H1 (cell line): Measurements from ENCODE around the gene DCTN1. TPM values are rescaled to one million over a fixed set of nuclear protein-coding genes. Genes with fewer than 3 reads are reported as not detected.

Experiments used
- BCL11A ChIP-seq, 2 experiments: IDR thresholded peaks; one replicate each; pipeline ENCODE4 v1.6.1; 2011; ENCODE audit warnings: low read depth in 2 of 2, low read length in 2 of 2, mild to moderate bottlenecking in 2 of 2
- CTBP2 ChIP-seq: IDR thresholded peaks from 2 replicates; pipeline ENCODE4 v1.7.0; 2011; ENCODE audit warnings: borderline replicate concordance, mild to moderate bottlenecking, moderate library complexity, mixed read lengths, low read length; ENCODE audit not compliant: insufficient read depth, insufficient read length
- HDAC2 ChIP-seq, 2 experiments: fragments of 300-600 bp in 1 of 2; sonication (generic) in 1 of 2; IDR thresholded peaks; 2 replicates each; pipeline ENCODE4 v1.6.1; 2011 to 2012; ENCODE audit warnings: low read depth in 2 of 2, low read length in 2 of 2, mild to moderate bottlenecking in 2 of 2, moderate library complexity in 2 of 2, borderline replicate concordance in 1 of 2, inconsistent platforms in 1 of 2
- MAX ChIP-seq: IDR thresholded peaks from 2 replicates; pipeline ENCODE4 v1.6.1; 2012; ENCODE audit warnings: inconsistent platforms
- PHF8 ChIP-seq: fragments of 200-600 bp; sonication (generic); conservative IDR thresholded peaks from 2 replicates; pipeline ENCODE4 v1.7.1; 2012; ENCODE audit warnings: low read depth, mild to moderate bottlenecking, inconsistent platforms, low read length, moderate library complexity
- POLR2A ChIP-seq, 2 experiments: IDR thresholded peaks; 1 replicate in 1 of 2; 2 replicates in 1 of 2; pipeline ENCODE4 v1.6.1; 2011; ENCODE audit warnings: low read depth in 2 of 2, low read length in 2 of 2, mild to moderate bottlenecking in 2 of 2; ENCODE audit errors: control extremely low read depth in 1 of 2
- SAP30 ChIP-seq: fragments of 300-600 bp; sonication (generic); IDR thresholded peaks from 2 replicates; pipeline ENCODE4 v1.7.1; 2012; ENCODE audit warnings: low read length, moderate library complexity, mild to moderate bottlenecking, inconsistent platforms; ENCODE audit not compliant: insufficient read depth, insufficient replicate concordance
- SIX5 ChIP-seq: IDR thresholded peaks from 2 replicates; pipeline ENCODE4 v1.6.1; 2011; ENCODE audit warnings: mild to moderate bottlenecking, low read depth, low read length
- SP2 ChIP-seq: IDR thresholded peaks from 2 replicates; pipeline ENCODE4 v1.6.1; 2012; ENCODE audit warnings: mild to moderate bottlenecking, low read length, inconsistent platforms
- SRF ChIP-seq: IDR thresholded peaks from 2 replicates; pipeline ENCODE4 v1.6.1; 2011; ENCODE audit warnings: mild to moderate bottlenecking, low read depth, low read length, moderate library complexity
- TCF12 ChIP-seq: IDR thresholded peaks from 2 replicates; pipeline ENCODE4 v1.6.1; 2011; ENCODE audit warnings: low read depth, mild to moderate bottlenecking, low read length
- polyA plus RNA-seq, 7 experiments: library from polyadenylated mRNA; depleted of rRNA in 3 of 7; stranded (reverse) in 5 of 7; unstranded in 2 of 7; fragments of >200 nt in 5 of 7; fragments of 200-250 nt in 2 of 7; gene quantifications; 1 replicate in 5 of 7; 2 replicates in 1 of 7; 4 replicates in 1 of 7; pipeline versions ENCODE4 v1.2.1 to v1.2.3, GENCODE V29; 2011 to 2013; ENCODE audit warnings: missing spikeins in 2 of 7, mixed read lengths in 2 of 7
- total RNA-seq: library from RNA; stranded (reverse); fragmentation: NEBNext Ultra II Directional; extraction: Animal tissue kit (Norgen Biotek cat#: 25700); gene quantifications from 2 replicates; pipeline ENCODE4 v1.2.1, GENCODE V29; 2021
- TF ChIP-seq, protein P1 (sequence below): fragments of 300-600 bp; sonication (generic); IDR thresholded peaks from 2 replicates; pipeline ENCODE4 v1.7.1; 2012; ENCODE audit warnings: low read length, moderate library complexity, mild to moderate bottlenecking, inconsistent platforms; ENCODE audit not compliant: insufficient replicate concordance

The DCTN1 gene
- total and polyA plus RNA-seq, 2 of the 8 experiments (the other 6 are each of a cell fraction or from before 2014, with no cell fraction given): 105 to 162 TPM

DNA sequence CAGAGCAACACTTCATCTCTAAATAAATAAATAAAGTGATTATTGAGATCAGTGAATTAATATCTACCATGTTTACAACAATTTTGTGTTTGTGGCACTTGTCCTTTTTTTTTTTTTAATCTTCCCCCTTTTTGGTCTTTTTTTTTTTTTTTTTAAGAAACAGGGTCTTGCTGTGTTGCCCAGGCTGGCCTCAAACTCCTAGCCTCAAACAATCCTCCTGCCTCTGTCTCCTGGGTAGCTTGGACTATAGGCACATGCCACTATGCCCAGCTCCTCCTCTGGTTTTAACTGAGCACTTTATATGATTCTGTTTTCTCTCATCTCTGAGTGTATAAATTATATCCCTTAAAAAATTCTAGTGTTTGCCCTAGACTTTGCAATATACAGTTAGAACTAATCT is 67.2 kb downstream of the DCTN1 start (continued):
- TF ChIP-seq, protein P1, sequence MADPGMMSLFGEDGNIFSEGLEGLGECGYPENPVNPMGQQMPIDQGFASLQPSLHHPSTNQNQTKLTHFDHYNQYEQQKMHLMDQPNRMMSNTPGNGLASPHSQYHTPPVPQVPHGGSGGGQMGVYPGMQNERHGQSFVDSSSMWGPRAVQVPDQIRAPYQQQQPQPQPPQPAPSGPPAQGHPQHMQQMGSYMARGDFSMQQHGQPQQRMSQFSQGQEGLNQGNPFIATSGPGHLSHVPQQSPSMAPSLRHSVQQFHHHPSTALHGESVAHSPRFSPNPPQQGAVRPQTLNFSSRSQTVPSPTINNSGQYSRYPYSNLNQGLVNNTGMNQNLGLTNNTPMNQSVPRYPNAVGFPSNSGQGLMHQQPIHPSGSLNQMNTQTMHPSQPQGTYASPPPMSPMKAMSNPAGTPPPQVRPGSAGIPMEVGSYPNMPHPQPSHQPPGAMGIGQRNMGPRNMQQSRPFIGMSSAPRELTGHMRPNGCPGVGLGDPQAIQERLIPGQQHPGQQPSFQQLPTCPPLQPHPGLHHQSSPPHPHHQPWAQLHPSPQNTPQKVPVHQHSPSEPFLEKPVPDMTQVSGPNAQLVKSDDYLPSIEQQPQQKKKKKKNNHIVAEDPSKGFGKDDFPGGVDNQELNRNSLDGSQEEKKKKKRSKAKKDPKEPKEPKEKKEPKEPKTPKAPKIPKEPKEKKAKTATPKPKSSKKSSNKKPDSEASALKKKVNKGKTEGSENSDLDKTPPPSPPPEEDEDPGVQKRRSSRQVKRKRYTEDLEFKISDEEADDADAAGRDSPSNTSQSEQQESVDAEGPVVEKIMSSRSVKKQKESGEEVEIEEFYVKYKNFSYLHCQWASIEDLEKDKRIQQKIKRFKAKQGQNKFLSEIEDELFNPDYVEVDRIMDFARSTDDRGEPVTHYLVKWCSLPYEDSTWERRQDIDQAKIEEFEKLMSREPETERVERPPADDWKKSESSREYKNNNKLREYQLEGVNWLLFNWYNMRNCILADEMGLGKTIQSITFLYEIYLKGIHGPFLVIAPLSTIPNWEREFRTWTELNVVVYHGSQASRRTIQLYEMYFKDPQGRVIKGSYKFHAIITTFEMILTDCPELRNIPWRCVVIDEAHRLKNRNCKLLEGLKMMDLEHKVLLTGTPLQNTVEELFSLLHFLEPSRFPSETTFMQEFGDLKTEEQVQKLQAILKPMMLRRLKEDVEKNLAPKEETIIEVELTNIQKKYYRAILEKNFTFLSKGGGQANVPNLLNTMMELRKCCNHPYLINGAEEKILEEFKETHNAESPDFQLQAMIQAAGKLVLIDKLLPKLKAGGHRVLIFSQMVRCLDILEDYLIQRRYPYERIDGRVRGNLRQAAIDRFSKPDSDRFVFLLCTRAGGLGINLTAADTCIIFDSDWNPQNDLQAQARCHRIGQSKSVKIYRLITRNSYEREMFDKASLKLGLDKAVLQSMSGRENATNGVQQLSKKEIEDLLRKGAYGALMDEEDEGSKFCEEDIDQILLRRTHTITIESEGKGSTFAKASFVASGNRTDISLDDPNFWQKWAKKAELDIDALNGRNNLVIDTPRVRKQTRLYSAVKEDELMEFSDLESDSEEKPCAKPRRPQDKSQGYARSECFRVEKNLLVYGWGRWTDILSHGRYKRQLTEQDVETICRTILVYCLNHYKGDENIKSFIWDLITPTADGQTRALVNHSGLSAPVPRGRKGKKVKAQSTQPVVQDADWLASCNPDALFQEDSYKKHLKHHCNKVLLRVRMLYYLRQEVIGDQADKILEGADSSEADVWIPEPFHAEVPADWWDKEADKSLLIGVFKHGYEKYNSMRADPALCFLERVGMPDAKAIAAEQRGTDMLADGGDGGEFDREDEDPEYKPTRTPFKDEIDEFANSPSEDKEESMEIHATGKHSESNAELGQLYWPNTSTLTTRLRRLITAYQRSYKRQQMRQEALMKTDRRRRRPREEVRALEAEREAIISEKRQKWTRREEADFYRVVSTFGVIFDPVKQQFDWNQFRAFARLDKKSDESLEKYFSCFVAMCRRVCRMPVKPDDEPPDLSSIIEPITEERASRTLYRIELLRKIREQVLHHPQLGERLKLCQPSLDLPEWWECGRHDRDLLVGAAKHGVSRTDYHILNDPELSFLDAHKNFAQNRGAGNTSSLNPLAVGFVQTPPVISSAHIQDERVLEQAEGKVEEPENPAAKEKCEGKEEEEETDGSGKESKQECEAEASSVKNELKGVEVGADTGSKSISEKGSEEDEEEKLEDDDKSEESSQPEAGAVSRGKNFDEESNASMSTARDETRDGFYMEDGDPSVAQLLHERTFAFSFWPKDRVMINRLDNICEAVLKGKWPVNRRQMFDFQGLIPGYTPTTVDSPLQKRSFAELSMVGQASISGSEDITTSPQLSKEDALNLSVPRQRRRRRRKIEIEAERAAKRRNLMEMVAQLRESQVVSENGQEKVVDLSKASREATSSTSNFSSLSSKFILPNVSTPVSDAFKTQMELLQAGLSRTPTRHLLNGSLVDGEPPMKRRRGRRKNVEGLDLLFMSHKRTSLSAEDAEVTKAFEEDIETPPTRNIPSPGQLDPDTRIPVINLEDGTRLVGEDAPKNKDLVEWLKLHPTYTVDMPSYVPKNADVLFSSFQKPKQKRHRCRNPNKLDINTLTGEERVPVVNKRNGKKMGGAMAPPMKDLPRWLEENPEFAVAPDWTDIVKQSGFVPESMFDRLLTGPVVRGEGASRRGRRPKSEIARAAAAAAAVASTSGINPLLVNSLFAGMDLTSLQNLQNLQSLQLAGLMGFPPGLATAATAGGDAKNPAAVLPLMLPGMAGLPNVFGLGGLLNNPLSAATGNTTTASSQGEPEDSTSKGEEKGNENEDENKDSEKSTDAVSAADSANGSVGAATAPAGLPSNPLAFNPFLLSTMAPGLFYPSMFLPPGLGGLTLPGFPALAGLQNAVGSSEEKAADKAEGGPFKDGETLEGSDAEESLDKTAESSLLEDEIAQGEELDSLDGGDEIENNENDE: no peak
- TF ChIP-seq SIX5: no peak
- TF ChIP-seq SAP30: no peak
- no peak for TF ChIP-seq SP2
- no peak for TF ChIP-seq CTBP2
- no peak for TF ChIP-seq SRF
- no peak for TF ChIP-seq POLR2A (IDR thresholded peaks at IDR 0.05; ENCODE audit: control extremely low read depth in 1 of 2, low read depth in 2 of 2, low read length in 2 of 2)
- TF ChIP-seq PHF8: no peak
- no peak for TF ChIP-seq MAX
- no peak for TF ChIP-seq HDAC2 (IDR thresholded peaks at IDR 0.05; ENCODE audit: borderline replicate concordance in 1 of 2, low read depth in 2 of 2, low read length in 2 of 2)
- TF ChIP-seq BCL11A (IDR thresholded peaks at IDR 0.05; ENCODE audit: low read depth in 2 of 2, low read length in 2 of 2): no peak
- TF ChIP-seq TCF12: no peak
